NCI-H526 (cell line): Measurements from ENCODE around the gene CCS.
A peak's percentile ranks its signal among the peaks of the same experiment; 100 is the strongest.
"Not testable (repeated sequence)": the region's sequence is repeated elsewhere in the genome, so short reads cannot be mapped to it uniquely, and the experiment has no call there.

Experiments used
- DNase-seq, 2 experiments: peaks; one replicate each; lab custom pipeline; 2025; lab: John Stamatoyannopoulos, UW

CCS gene

DNA sequence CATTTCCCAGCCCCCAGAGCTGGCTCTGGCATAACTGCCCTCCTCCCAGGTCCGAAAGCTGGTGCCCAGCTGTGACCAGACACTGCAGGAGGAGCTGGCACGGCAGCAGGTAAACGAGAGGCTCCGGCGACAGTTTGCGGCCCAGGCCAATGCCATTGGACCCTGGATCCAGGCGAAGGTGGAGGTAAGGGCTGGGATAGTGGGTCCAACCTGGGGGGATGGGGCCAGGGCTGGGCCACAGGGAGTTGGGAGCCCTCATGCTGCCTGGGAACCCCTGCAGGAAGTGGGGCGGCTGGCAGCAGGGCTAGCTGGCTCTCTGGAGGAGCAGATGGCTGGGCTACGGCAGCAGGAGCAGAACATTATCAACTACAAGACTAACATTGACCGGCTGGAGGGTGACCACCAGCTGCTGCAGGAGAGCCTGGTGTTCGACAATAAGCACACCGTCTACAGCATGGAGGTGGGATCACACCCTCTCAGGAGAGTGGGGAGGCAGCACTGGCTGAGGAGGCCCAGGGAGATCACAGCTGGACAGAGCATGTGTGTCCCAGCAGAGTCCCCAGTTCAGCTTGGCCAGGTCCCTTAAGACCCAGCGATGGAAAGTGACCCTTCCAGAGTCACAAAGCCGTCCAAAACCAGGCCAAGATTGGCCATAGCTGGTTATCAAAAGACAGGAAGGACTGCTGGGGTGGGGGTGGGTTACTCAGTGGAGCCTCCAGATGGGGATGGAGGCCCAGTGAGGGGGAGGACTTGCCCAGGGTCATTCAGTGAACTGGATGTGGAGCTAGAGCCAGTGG, 31.6 kb upstream of the CCS start:
- no peak for DNase-seq

GRCh38 chr11:66561975-66562248, 31.1 kb upstream of the CCS start:
- no peak for DNase-seq

DNA sequence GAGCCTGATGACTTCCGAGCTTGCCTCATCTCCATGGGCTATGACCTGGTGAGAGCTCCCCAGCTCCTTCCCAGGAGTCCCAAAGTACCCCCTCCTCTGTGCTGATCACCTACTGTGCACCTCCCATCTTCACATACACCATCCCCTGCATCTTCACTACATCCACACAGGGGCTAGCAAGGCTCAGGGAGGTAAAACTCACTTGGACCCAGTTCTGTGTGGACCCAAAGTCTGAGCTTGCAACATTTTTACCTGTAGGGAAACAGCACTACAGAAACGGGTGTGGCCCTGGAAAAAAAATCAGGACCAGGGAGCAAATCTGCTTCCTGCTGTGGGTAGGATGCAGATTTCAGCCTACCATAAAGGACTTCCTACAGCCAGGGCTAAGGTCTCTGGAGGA, 30.7 kb upstream of the CCS start:
- no peak for DNase-seq

DNA sequence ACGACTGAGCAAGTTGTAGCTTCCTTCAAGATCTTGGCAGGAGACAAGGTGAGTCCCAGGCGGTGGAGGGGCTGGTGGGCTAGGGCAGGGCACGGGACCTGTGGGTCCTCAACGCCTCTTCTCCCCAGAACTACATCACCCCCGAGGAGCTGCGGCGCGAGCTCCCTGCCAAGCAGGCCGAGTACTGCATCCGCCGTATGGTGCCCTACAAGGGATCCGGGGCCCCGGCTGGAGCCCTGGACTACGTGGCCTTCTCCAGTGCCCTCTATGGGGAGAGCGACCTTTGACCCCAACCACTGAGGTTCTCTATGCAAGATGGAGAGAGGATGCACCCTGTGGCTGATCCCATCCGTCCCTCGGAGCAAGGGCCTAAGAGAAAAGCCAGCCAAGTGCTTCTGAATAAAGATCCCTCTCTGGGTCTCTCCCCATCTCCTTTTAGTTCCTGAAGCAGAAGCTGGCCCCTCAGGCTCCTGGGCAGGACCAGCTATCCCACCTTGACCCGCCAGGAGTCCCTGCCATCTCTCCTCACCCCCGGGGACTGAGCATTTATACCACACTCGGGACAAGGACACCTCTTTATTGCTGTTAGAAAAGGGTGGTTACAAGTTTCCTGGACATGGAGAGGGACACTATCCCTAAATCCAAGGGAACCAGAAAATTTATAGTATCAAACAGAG, 29.9 kb upstream of the CCS start:
- DNase-seq: no peak

DNA sequence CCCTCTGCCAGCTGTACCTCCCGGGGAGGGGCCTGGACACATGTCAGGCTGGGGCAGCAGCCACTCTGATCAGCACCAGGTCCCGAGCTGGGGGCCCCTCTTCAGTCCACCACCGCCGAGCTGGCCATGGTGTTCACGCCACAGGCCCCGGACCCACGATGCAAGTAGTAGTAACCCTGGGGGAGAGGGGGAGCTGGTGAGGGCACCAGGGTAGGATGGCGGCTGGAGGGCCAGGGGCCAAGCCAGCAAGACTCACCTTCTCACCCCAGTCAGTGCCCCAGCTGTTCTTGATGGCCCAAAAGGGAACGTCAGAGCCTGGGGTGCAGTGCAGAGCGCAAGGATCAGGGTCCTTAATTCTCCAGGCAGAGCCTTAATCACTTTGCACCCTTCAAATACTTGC, 29.2 kb upstream of the CCS start:
- DNase-seq: no peak

- DNase-seq: no peak
These were observed 28.4 kb upstream of the CCS start for GRCh38 chr11:66564538-66564937.

DNA sequence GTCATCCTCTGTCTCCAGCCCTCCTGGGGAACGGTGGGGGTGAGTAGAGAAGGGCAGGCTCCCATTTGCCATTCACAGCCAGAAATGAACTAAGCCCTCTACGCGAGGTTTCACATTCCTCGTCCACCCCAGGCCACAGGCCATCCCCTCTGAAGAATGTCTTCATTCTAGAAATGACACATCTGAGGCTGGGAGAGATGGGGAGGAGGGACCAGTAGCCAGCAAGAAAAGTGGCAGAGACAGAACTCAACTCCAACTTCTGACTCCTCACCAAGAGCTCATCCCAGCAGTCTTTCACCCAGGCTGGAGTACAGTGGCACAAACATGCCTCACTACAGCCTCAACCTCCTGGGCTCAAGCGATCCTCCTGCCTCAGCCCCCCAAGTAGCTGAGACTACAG, 28.0 kb upstream of the CCS start:
- no peak for DNase-seq

DNA sequence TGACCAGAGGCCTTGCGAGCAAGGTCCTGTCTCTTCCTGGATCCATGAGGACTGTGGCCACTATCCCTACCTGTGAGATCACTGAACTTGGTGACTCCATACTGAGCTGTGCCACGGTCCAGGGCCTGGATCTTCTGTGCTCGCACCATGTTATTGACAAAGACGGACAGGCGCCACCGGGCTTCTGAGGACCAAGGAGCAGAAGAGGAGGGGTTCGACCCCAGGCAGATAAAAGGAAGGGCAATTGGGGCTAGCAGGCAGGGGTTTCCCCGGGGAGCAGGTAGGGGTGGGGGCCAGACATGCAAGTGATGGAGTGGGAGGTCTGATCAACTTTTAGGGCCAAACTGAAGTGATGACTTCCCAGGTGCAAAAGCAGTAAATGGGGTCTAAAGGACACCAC, 26.8 kb upstream of the CCS start:
- no peak for DNase-seq

DNA sequence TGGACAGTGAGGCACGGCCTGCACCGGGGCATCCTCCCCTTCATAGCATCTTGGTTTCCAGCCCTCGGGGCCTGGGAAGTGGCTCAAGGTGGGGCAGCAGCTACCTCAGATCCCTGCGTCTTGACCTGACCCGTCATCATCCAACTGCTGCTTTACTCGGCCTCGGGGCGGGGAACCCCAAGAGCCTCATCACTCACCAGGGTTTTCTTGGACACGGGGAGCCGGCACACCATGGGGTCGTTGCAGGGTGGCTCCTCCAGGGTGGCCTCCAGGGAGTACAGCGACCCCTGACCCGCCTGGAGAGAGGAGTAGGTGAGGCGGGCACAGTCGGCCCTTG, 25.2 kb upstream of the CCS start:
- no peak for DNase-seq

DNA sequence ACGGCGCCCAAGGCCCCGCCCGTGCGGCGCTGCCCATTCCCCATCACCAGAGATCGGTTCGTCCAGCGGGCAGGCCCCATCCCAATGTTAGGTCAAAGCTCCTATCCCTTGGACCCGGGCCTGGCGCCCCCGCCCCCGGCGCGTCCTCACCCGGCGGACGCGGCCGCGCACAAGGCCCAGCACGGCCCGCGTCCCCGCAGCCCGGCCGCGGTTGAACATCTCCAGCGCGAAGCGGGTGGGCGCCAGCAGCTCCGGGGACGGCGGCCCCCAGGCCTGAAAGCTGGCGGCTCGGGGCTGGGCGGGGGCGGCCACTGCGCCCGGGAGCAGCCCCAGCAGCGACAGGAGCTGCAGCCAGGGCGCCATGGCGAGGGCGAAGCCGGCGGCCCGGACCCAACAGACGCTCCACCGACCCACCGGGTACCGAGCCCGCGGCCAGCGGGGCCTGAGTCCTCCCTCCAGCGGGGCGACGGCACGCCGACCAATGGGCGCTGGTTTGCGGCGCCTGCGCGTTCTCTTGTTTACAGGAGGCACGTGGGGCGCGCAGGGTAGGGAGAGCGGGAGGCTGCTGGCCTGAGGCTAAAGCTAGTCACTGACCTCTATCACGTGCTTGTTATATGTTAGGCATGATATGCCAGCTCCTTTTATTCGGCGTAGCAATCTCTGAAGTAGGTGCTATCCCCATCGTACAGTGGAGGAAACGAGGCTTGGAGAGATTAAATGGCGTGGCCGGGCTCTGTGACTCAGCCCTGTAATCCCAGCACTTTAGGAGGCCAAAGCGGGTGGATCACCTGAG, 24.7 kb upstream of the CCS start, which contains the start of gene CTSF:
Gene CTSF, minus strand, starts transcription at position 483 of the 793 bp plus-strand sequence. Its CDS starts 120 bp downstream, at position 363.
- peak; percentile 44 to 90 for DNase-seq

DNA sequence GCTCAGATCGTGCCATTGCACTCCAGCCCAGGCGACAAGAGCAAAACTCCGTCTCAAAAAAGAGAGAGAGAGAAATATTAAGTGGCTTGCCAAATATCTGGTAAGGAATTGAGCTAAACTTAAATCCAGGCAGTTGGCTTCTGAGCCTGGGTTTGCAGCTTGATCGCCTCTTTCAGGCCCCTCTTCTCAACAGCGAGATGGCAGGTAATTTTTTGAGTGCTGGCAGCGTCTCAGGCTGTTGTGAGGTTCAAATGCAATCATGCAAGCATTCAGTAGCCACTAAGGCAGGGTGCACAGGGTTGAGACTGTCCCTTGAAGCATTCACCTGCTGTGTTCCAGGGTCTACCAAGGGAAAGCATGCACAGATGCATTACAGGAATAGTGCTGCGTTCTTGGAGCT, 23.9 kb upstream of the CCS start:
- no peak for DNase-seq

GRCh38 chr11:66570079-66570849, 22.7 kb upstream of the CCS start:
- no peak for DNase-seq

GRCh38 chr11:66570850-66571180, 22.2 kb upstream of the CCS start:
- no peak for DNase-seq

- DNase-seq: peak; percentile 59 to 84
These were observed 13.9 kb upstream of the CCS start for GRCh38 chr11:66579017-66579606.

GRCh38 chr11:66580803-66581202, 12.2 kb upstream of the CCS start:
- DNase-seq: no peak

GRCh38 chr11:66581261-66581660, 11.7 kb upstream of the CCS start:
- DNase-seq: no peak

GRCh38 chr11:66582565-66583147, 10.3 kb upstream of the CCS start:
- DNase-seq: not testable (repeated sequence)

DNA sequence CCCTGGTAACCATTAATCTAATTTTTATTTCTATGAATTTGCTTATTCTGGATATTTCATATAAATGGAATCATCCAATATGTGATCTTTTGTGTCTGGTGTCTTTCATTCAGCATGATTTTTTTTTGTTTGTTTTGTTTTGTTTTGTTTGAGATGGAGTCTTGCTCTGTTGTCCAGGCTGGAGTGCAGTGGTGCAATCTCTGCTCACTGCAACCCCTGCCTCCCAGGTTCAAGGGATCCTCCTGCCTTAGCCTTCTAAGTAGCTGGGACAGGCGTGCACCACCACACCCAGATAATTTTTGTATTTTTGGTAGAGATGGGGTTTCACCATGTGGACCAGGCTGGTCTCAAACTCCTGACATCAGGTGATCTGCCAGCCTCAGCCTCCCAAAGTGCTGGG, 7.5 kb upstream of the CCS start:
- DNase-seq: not testable (repeated sequence)

GRCh38 chr11:66586136-66586535, 6.8 kb upstream of the CCS start:
- no peak for DNase-seq

DNA sequence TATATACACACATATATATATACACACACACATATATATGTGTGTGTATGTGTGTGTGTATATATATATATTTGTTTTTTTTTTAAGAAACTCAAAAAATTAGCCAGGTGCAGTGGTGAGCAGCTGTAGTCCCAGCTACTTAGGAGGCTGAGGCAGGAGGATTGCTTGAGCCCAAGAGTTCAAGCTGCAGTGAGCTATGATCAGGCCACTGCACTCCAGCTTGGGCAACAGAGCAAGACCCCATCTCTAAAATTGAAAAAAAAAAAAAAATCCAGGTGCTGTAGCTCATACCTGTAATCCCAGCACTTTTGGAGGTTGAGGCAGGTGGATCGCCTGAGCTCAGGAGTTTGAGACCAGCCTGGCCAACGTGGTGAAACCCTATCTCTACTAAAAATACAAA, 3.7 kb upstream of the CCS start:
- DNase-seq: not testable (repeated sequence)

DNA sequence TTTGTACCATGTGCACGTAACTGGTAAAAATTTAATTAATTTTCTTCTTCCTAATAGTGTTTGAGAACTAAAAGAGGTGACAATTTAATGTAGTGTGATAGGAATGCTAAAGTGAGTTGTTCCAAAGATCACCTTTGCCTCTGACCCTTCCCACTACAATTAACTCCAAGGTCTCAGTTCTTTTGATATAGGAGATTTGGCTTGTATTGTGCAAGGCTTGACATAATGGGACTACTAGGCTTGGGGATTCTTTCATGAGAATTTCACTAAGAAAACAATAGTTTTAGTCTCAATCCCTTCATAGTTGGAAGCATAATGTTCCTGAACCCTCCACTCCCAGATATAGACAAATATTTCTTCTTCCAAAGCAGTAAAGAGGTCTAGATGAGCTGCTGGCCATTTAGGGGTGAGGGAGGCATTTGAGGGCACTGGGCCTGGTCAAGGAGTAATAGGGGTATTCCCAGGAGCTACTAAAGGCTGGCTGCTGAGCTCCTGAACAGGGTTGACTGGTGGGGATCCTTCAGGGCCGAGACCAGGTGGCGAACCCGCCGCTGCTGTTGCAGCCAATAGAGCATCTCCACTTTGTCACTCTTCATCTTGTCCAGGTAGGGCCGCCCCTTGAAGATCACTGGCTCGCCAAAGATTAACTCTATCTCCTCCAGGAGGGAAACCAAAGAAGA, 2.8 kb upstream of the CCS start:
- no peak for DNase-seq
